ENCODE data around the gene JMJD8.
A peak's percentile ranks its signal among the peaks of the same experiment; 100 is the strongest.

Gene JMJD8

GRCh38 chr16:683396-684070 is 601 bp downstream of the JMJD8 start (continued):
- peak; percentile 26; the same call in 1 of the 2 replicates for TF ChIP-seq REST (tag by site-specific recombination; IDR thresholded peaks at IDR 0.05)
- peak; percentile 45; the same call in 1 of the 2 replicates for TF ChIP-seq ZNF610 (tag by site-specific recombination; IDR thresholded peaks at IDR 0.05; ENCODE audit: borderline replicate concordance)
- peak; percentile 97 for TF ChIP-seq ZBTB26 (tag by site-specific recombination; optimal IDR thresholded peaks at IDR 0.05)
- peak; percentile 96 for TF ChIP-seq ZEB2 (tag by site-specific recombination; IDR thresholded peaks at IDR 0.05)
- TF ChIP-seq KLF9 (tag by site-specific recombination; IDR thresholded peaks at IDR 0.05; ENCODE audit: low read depth), result peak; percentile 77
- TF ChIP-seq ZBTB17 (tag by site-specific recombination; IDR thresholded peaks at IDR 0.05), result peak; percentile 70
- no peak for TF ChIP-seq HOXC10 (CRISPR knock-in tag; IDR thresholded peaks at IDR 0.05)
- no peak for TF ChIP-seq ZNF311 (tag by site-specific recombination; IDR thresholded peaks at IDR 0.05; ENCODE audit: borderline replicate concordance)
- TF ChIP-seq ZNF132 (tag by site-specific recombination; IDR thresholded peaks at IDR 0.05; ENCODE audit: borderline replicate concordance), result no peak
- TF ChIP-seq ZNF626 (tag by site-specific recombination; IDR thresholded peaks at IDR 0.05), result no peak
- no peak; the same call in 1 of the 2 replicates for TF ChIP-seq ZBTB11 (tag by site-specific recombination; conservative IDR thresholded peaks at IDR 0.05; ENCODE audit: low read depth)
- peak; percentile 98 for TF ChIP-seq ZSCAN5A (tag by site-specific recombination; IDR thresholded peaks at IDR 0.05)
- no peak for TF ChIP-seq ZNF354C (tag by site-specific recombination; IDR thresholded peaks at IDR 0.05; ENCODE audit: borderline replicate concordance, low read depth)
- no peak for TF ChIP-seq ZNF202 (tag by site-specific recombination; IDR thresholded peaks at IDR 0.05; ENCODE audit: borderline replicate concordance)
- peak; percentile 7; the same call in 1 of the 2 replicates for TF ChIP-seq IKZF3 (tag by site-specific recombination; IDR thresholded peaks at IDR 0.05)
- peak; percentile 85 for TF ChIP-seq ZFHX2 (tag by site-specific recombination; conservative IDR thresholded peaks at IDR 0.05)
- TF ChIP-seq AEBP2 (tag by site-specific recombination; IDR thresholded peaks at IDR 0.05; ENCODE audit: borderline replicate concordance), result no peak
- TF ChIP-seq ZNF785 (tag by site-specific recombination; IDR thresholded peaks at IDR 0.05), result no peak; the same call in 1 of the 2 replicates
- TF ChIP-seq SALL2 (tag by site-specific recombination; IDR thresholded peaks at IDR 0.05; ENCODE audit: borderline replicate concordance), result no peak
- TF ChIP-seq HOXD13 (CRISPR knock-in tag; IDR thresholded peaks at IDR 0.05; ENCODE audit: borderline replicate concordance), result no peak
- no peak for TF ChIP-seq ZSCAN18 (tag by site-specific recombination; IDR thresholded peaks at IDR 0.05)
- TF ChIP-seq ZNF114 (tag by site-specific recombination; IDR thresholded peaks at IDR 0.05), result no peak
- TF ChIP-seq SP7 (tag by site-specific recombination; IDR thresholded peaks at IDR 0.05), result peak; percentile 35; the same call in 1 of the 2 replicates
- peak; percentile 68; the same call in 1 of the 2 replicates for TF ChIP-seq GLIS2 (tag by site-specific recombination; IDR thresholded peaks at IDR 0.05)
- TF ChIP-seq ZNF639 (tag by site-specific recombination; IDR thresholded peaks at IDR 0.05), result no peak; the same call in none of the 2 replicates

All from HEK293 (cell line).